H9 (cell line): ENCODE measurements around the gene MRPS15. TPM values are rescaled to one million over a fixed set of nuclear protein-coding genes. Genes with fewer than 3 reads are reported as not detected.

Source experiments
- DNase-seq: peaks from one replicate; pipeline ENCODE4 v3.0.0-alpha.2; 2017
- H2AFZ ChIP-seq: one replicate; pipeline ENCODE4 v1.6.1; 2013; ENCODE audit warnings: mild to moderate bottlenecking, low read length, control low read depth, moderate library complexity
- H2AK5ac ChIP-seq: 2 replicates; pipeline ENCODE4 v1.6.1; 2013; ENCODE audit warnings: low read length, control low read depth, mixed read lengths; ENCODE audit not compliant: insufficient read length
- H2BK120ac ChIP-seq: one replicate; pipeline ENCODE4 v1.6.1; 2013; ENCODE audit warnings: low read depth, mild to moderate bottlenecking, low read length, control low read depth, inconsistent platforms; ENCODE audit not compliant: poor library complexity, severe bottlenecking
- H2BK12ac ChIP-seq: 2 replicates; pipeline ENCODE4 v1.6.1; 2013; ENCODE audit warnings: low read length, control low read depth, mixed read lengths, low read depth; ENCODE audit not compliant: insufficient read length
- H2BK15ac ChIP-seq: 2 replicates; pipeline ENCODE4 v1.6.1; 2013; ENCODE audit warnings: low read depth, low read length, control low read depth
- H2BK20ac ChIP-seq: one replicate; pipeline ENCODE4 v1.6.1; 2013; ENCODE audit warnings: low read depth, mild to moderate bottlenecking, low read length, control low read depth, inconsistent platforms; ENCODE audit not compliant: poor library complexity, severe bottlenecking
- H2BK5ac ChIP-seq: 2 replicates; pipeline ENCODE4 v1.6.1; 2013; ENCODE audit warnings: low read length, control low read depth, mixed read lengths; ENCODE audit not compliant: insufficient read length
- H3K14ac ChIP-seq: 2 replicates; pipeline ENCODE4 v1.6.1; 2013; ENCODE audit warnings: low read length, control low read depth; ENCODE audit not compliant: insufficient read depth
- H3K18ac ChIP-seq: 2 replicates; pipeline ENCODE4 v1.6.1; 2013; ENCODE audit warnings: low read depth, mild to moderate bottlenecking, mixed read lengths, low read length, control low read depth; ENCODE audit not compliant: insufficient read length
- H3K23ac ChIP-seq: 2 replicates; pipeline ENCODE4 v1.6.1; 2013; ENCODE audit warnings: low read length, control low read depth, mixed read lengths, low read depth; ENCODE audit not compliant: insufficient read length
- H3K23me2 ChIP-seq: 2 replicates; pipeline ENCODE4 v1.6.1; 2013; ENCODE audit warnings: low read depth, mild to moderate bottlenecking, mixed read lengths, low read length, control low read depth; ENCODE audit not compliant: insufficient read length, poor library complexity, severe bottlenecking
- H3K27ac ChIP-seq: 2 replicates; pipeline ENCODE4 v1.5.1; 2013; ENCODE audit warnings: low read length, control low read depth, mixed read lengths, low read depth; ENCODE audit not compliant: insufficient read length
- H3K27me3 ChIP-seq: 2 replicates; pipeline ENCODE4 v1.6.1; 2013; ENCODE audit warnings: low read length, control low read depth, inconsistent platforms; ENCODE audit not compliant: insufficient read depth
- H3K4ac ChIP-seq: 2 replicates; pipeline ENCODE4 v1.6.1; 2013; ENCODE audit warnings: low read depth, mild to moderate bottlenecking, control low read depth, inconsistent platforms, low read length, moderate library complexity
- H3K4me1 ChIP-seq: 2 replicates; pipeline ENCODE4 v1.6.1; 2013; ENCODE audit warnings: low read length, control low read depth, inconsistent platforms; ENCODE audit not compliant: insufficient read depth
- H3K4me2 ChIP-seq: 2 replicates; pipeline ENCODE4 v1.6.1; 2013; ENCODE audit warnings: low read length, control low read depth, mixed read lengths; ENCODE audit not compliant: insufficient read length, insufficient read depth
- H3K56ac ChIP-seq: 2 replicates; pipeline ENCODE4 v1.6.1; 2013; ENCODE audit warnings: low read depth, mild to moderate bottlenecking, mixed read lengths, low read length, control low read depth; ENCODE audit not compliant: insufficient read length
- H3K79me1 ChIP-seq: 2 replicates; pipeline ENCODE4 v1.6.1; 2013; ENCODE audit warnings: low read depth, mild to moderate bottlenecking, moderate library complexity, low read length, control low read depth, inconsistent platforms; ENCODE audit not compliant: insufficient read depth, poor library complexity, severe bottlenecking
- H3K79me2 ChIP-seq: 2 replicates; pipeline ENCODE4 v1.6.1; 2013; ENCODE audit warnings: low read length, control low read depth, inconsistent platforms; ENCODE audit not compliant: insufficient read depth
- H3K9ac ChIP-seq: 2 replicates; pipeline ENCODE4 v1.6.1; 2013; ENCODE audit warnings: low read length, control low read depth, mixed read lengths; ENCODE audit not compliant: insufficient read length; ENCODE audit errors: extremely low read depth
- H3K9me3 ChIP-seq: one replicate; pipeline ENCODE4 v1.6.1; 2013; ENCODE audit warnings: low read depth, low read length, inconsistent platforms; ENCODE audit not compliant: control insufficient read depth
- H3T11ph ChIP-seq: one replicate; pipeline ENCODE4 v1.6.1; 2013; ENCODE audit warnings: mild to moderate bottlenecking, low read length, control low read depth, inconsistent platforms
- H4K20me1 ChIP-seq: one replicate; pipeline ENCODE4 v1.6.1; 2013; ENCODE audit not compliant: control insufficient read depth, insufficient read length, insufficient read depth
- H4K5ac ChIP-seq: 2 replicates; pipeline ENCODE4 v1.6.1; 2013; ENCODE audit warnings: low read depth, mild to moderate bottlenecking, mixed read lengths, low read length, control low read depth; ENCODE audit not compliant: insufficient read length
- H4K8ac ChIP-seq: replicated peaks from 2 replicates; pipeline ENCODE4 v1.6.1; 2013; ENCODE audit warnings: low read length, control low read depth, mixed read lengths, low read depth; ENCODE audit not compliant: insufficient read length
- H4K91ac ChIP-seq: 2 replicates; pipeline ENCODE4 v1.6.1; 2013; ENCODE audit warnings: low read depth, mild to moderate bottlenecking, moderate library complexity, mixed read lengths, low read length, control low read depth; ENCODE audit not compliant: insufficient read length
- H3K27ac Mint-ChIP-seq, 3 experiments: 2 replicates in 2 of 3; 3 replicates in 1 of 3; pipeline ENCODE4 v1.8.0; 2020 to 2021; ENCODE audit warnings: mixed read lengths in 3 of 3, mild to moderate bottlenecking in 1 of 3, moderate library complexity in 1 of 3
- H3K27me3 Mint-ChIP-seq: 2 replicates; pipeline ENCODE4 v1.8.0; 2021; ENCODE audit warnings: low read depth, mild to moderate bottlenecking, moderate library complexity, mixed read lengths
- H3K36me3 Mint-ChIP-seq, 3 experiments: 2 replicates in 2 of 3; 3 replicates in 1 of 3; pipeline ENCODE4 v1.8.0; 2020 to 2021; ENCODE audit warnings: low read depth in 3 of 3, mixed read lengths in 3 of 3; ENCODE audit not compliant: insufficient read depth in 1 of 3
- H3K4me1 Mint-ChIP-seq, 2 experiments: 2 replicates each; pipeline ENCODE4 v1.8.0; 2020; ENCODE audit warnings: mixed read lengths in 2 of 2
- H3K4me3 Mint-ChIP-seq, 2 experiments: 2 replicates in 1 of 2; 3 replicates in 1 of 2; pipeline ENCODE4 v1.8.0; 2020 to 2021; ENCODE audit warnings: mild to moderate bottlenecking in 2 of 2, mixed read lengths in 2 of 2, moderate library complexity in 1 of 2
- H3K9me3 Mint-ChIP-seq, 2 experiments: 2 replicates in 1 of 2; 3 replicates in 1 of 2; pipeline ENCODE4 v1.8.0; 2020; ENCODE audit warnings: mild to moderate bottlenecking in 2 of 2, mixed read lengths in 2 of 2, moderate library complexity in 1 of 2
- CTCF ChIP-seq: fragments of 200-600 bp; sonication (generic); conservative IDR thresholded peaks from 3 replicates; pipeline ENCODE4 v1.8.0; 2021; ENCODE audit warnings: antibody characterized with exemption, mild to moderate bottlenecking
- WGBS: extraction: QIAGEN DNeasy Blood & Tissue Kit; methylation state at CpG from one replicate; pipeline ENCODE4 v1.1.7; 2013; ENCODE audit warnings: missing lambda C conversion rate, low lambda C conversion rate, mixed read lengths; ENCODE audit not compliant: insufficient read length; ENCODE audit errors: extremely low coverage; 5-methylcytosine and 5-hydroxymethylcytosine counted together
- total RNA-seq: library from RNA; stranded (reverse); gene quantifications from 2 replicates; pipeline ENCODE4 v1.2.1, GENCODE V29; 2021

The MRPS15 gene
- total RNA-seq, 1 experiment from 2014 or later = 111 TPM

- Histone ChIP-seq H3K23me2 (no peaks in the 10 kb centered on the region), H3K4me2 (no peak overlapping the region), H2BK12ac (no peak overlapping the region), H3K4me1 (no peaks in the 10 kb centered on the region), H4K5ac (no peak overlapping the region), H3T11ph (no peak overlapping the region), H2BK120ac (no peak overlapping the region), H3K4ac (no peak overlapping the region), H3K14ac (no peak overlapping the region), H2BK5ac (no peak overlapping the region), H3K9me3 (no peaks in the 10 kb centered on the region), H4K91ac (no peak overlapping the region), H3K27ac (no peak overlapping the region), H4K20me1 (no peaks in the 10 kb centered on the region), H3K9ac (no peak overlapping the region), H3K56ac (no peak overlapping the region), H3K27me3 (no peaks in the 10 kb centered on the region), H4K8ac (no peak overlapping the region), H2AK5ac (no peak overlapping the region), H3K79me1 (no peaks in the 10 kb centered on the region), H2BK20ac (no peak overlapping the region), H2AFZ (no peak overlapping the region), H3K18ac (no peak overlapping the region), H3K23ac (no peak overlapping the region), H3K79me2 (no peaks in the 10 kb centered on the region), H2BK15ac (no peak overlapping the region)
- H3K27ac Mint-ChIP-seq = no peak overlapping the region; a peak in 1 of 7 replicates
- no peak overlapping the region for H3K4me3 Mint-ChIP-seq
- no peak for TF ChIP-seq CTCF
- no peaks in the 10 kb centered on the region for H3K9me3 Mint-ChIP-seq
- DNase-seq = no peak
- no CpG with 5 or more reads among the region's 5 CpGs for WGBS
- peaks cover 11% of the 10 kb centered on the region for H3K27me3 Mint-ChIP-seq
- peaks cover 7 to 11% of the 10 kb centered on the region in 2 experiments for H3K4me1 Mint-ChIP-seq
- H3K36me3 Mint-ChIP-seq = no peaks in the 10 kb centered on the region
Measured at GRCh38 chr1:36506276-36506920, 42.2 kb upstream of the MRPS15 start.
